Measurements from ENCODE around the gene PTPRN2. TPM values are rescaled to one million over a fixed set of nuclear protein-coding genes. Genes with fewer than 3 reads are reported as not detected.

PTPRN2 gene
- total and polyA plus RNA-seq, 2 donors: 1.7 to 1.9 TPM

- WGBS: 94% methylated on average over 32 of the region's 32 CpGs
- Histone ChIP-seq H3K4me1 (ENCODE audit: control insufficient read depth in 2 of 2, insufficient read depth in 2 of 2, low read length in 2 of 2) (no peaks in the 10 kb centered on the region), H3K9me3 (ENCODE audit: control insufficient read depth in 2 of 2, insufficient read depth in 1 of 2, low read length in 1 of 2) (no peaks in the 10 kb centered on the region), H3K36me3 (ENCODE audit: control insufficient read depth in 2 of 2, insufficient read depth in 2 of 2, low read length in 1 of 2) (no peaks in the 10 kb centered on the region), H3K4me3 (ENCODE audit: low read length in 2 of 2) (no peak overlapping the region), H3K27ac (ENCODE audit: low read depth in 1 of 2, low read length in 1 of 2) (no peak overlapping the region), H3K27me3 (ENCODE audit: control insufficient read depth in 2 of 2, insufficient read depth in 1 of 2, low read length in 1 of 2) (peaks cover 0 to 10% of the 10 kb centered on the region in 2 donors)
- no peak for DNase-seq (ENCODE audit: low read depth in 6 of 9, low spot score in 9 of 9)
Observed at GRCh38 chr7:157722137-157723060, 865.2 kb downstream of the PTPRN2 start.

- no peak for DNase-seq (ENCODE audit: low read depth in 6 of 9, low spot score in 9 of 9)
- no peaks in the 10 kb centered on the region for H3K9me3 ChIP-seq (ENCODE audit: control insufficient read depth in 2 of 2, insufficient read depth in 1 of 2, low read length in 1 of 2)
- no peaks in the 10 kb centered on the region for H3K4me1 ChIP-seq (ENCODE audit: control insufficient read depth in 2 of 2, insufficient read depth in 2 of 2, low read length in 2 of 2)
- peaks cover 0 to 10% of the 10 kb centered on the region in 2 donors for H3K27me3 ChIP-seq (ENCODE audit: control insufficient read depth in 2 of 2, insufficient read depth in 1 of 2, low read length in 1 of 2)
- no peak overlapping the region for H3K4me3 ChIP-seq (ENCODE audit: low read length in 2 of 2)
- H3K36me3 ChIP-seq (ENCODE audit: control insufficient read depth in 2 of 2, insufficient read depth in 2 of 2, low read length in 1 of 2): no peaks in the 10 kb centered on the region
- WGBS: 88% methylated on average over 26 of the region's 26 CpGs
- H3K27ac ChIP-seq (ENCODE audit: low read depth in 1 of 2, low read length in 1 of 2): no peak overlapping the region
Observed at GRCh38 chr7:157721468-157722136, 866.0 kb downstream of the PTPRN2 start.

- Histone ChIP-seq H3K9me3 (ENCODE audit: control insufficient read depth in 2 of 2, insufficient read depth in 1 of 2, low read length in 1 of 2) (peaks cover 0 to 4% of the 10 kb centered on the region in 2 donors), H3K36me3 (ENCODE audit: control insufficient read depth in 2 of 2, insufficient read depth in 2 of 2, low read length in 1 of 2) (no peaks in the 10 kb centered on the region), H3K4me1 (ENCODE audit: control insufficient read depth in 2 of 2, insufficient read depth in 2 of 2, low read length in 2 of 2) (no peaks in the 10 kb centered on the region), H3K4me3 (ENCODE audit: low read length in 2 of 2) (no peak overlapping the region), H3K27ac (ENCODE audit: low read depth in 1 of 2, low read length in 1 of 2) (no peak overlapping the region), H3K27me3 (ENCODE audit: control insufficient read depth in 2 of 2, insufficient read depth in 1 of 2, low read length in 1 of 2) (peaks cover 0 to 9% of the 10 kb centered on the region in 2 donors)
- no peak for DNase-seq (ENCODE audit: low read depth in 6 of 9, low spot score in 9 of 9)
- 95% methylated on average over 36 of the region's 36 CpGs for WGBS
Observed at GRCh38 chr7:157719705-157720655, 867.6 kb downstream of the PTPRN2 start.

- H3K27ac ChIP-seq (ENCODE audit: low read depth in 1 of 2, low read length in 1 of 2): no peak overlapping the region
- peaks cover 0 to 4% of the 10 kb centered on the region in 2 donors for H3K9me3 ChIP-seq (ENCODE audit: control insufficient read depth in 2 of 2, insufficient read depth in 1 of 2, low read length in 1 of 2)
- 96% methylated on average over 21 of the region's 21 CpGs for WGBS
- H3K4me3 ChIP-seq (ENCODE audit: low read length in 2 of 2): no peak overlapping the region
- peaks cover 0 to 6% of the 10 kb centered on the region in 2 donors for H3K27me3 ChIP-seq (ENCODE audit: control insufficient read depth in 2 of 2, insufficient read depth in 1 of 2, low read length in 1 of 2)
- H3K36me3 ChIP-seq (ENCODE audit: control insufficient read depth in 2 of 2, insufficient read depth in 2 of 2, low read length in 1 of 2): no peaks in the 10 kb centered on the region
- no peak for DNase-seq (ENCODE audit: low read depth in 6 of 9, low spot score in 9 of 9)
- no peaks in the 10 kb centered on the region for H3K4me1 ChIP-seq (ENCODE audit: control insufficient read depth in 2 of 2, insufficient read depth in 2 of 2, low read length in 2 of 2)
Observed at GRCh38 chr7:157719008-157719682, 868.5 kb downstream of the PTPRN2 start.

GRCh38 chr7:157718303-157719007 is 869.2 kb downstream of the PTPRN2 start:
- WGBS: 82% methylated on average over 27 of the region's 27 CpGs
- H3K27me3 ChIP-seq (ENCODE audit: control insufficient read depth in 2 of 2, insufficient read depth in 1 of 2, low read length in 1 of 2): peaks cover 0 to 5% of the 10 kb centered on the region in 2 donors
- no peak for DNase-seq (ENCODE audit: low read depth in 6 of 9, low spot score in 9 of 9)

GRCh38 chr7:157717211-157718174 is 870.1 kb downstream of the PTPRN2 start:
- Histone ChIP-seq H3K9me3 (ENCODE audit: control insufficient read depth in 2 of 2, insufficient read depth in 1 of 2, low read length in 1 of 2) (peaks cover 0 to 4% of the 10 kb centered on the region in 2 donors), H3K4me1 (ENCODE audit: control insufficient read depth in 2 of 2, insufficient read depth in 2 of 2, low read length in 2 of 2) (no peaks in the 10 kb centered on the region), H3K27ac (ENCODE audit: low read depth in 1 of 2, low read length in 1 of 2) (no peak overlapping the region), H3K27me3 (ENCODE audit: control insufficient read depth in 2 of 2, insufficient read depth in 1 of 2, low read length in 1 of 2) (peaks cover 0 to 5% of the 10 kb centered on the region in 2 donors), H3K36me3 (ENCODE audit: control insufficient read depth in 2 of 2, insufficient read depth in 2 of 2, low read length in 1 of 2) (no peaks in the 10 kb centered on the region), H3K4me3 (ENCODE audit: low read length in 2 of 2) (no peak overlapping the region)
- 92% methylated on average over 31 of the region's 31 CpGs for WGBS
- DNase-seq (ENCODE audit: low read depth in 6 of 9, low spot score in 9 of 9): no peak

More at GRCh38 chr7:157718303-157719007, 869.2 kb downstream of the PTPRN2 start:
- Histone ChIP-seq H3K9me3 (ENCODE audit: control insufficient read depth in 2 of 2, insufficient read depth in 1 of 2, low read length in 1 of 2) (peaks cover 0 to 4% of the 10 kb centered on the region in 2 donors), H3K27ac (ENCODE audit: low read depth in 1 of 2, low read length in 1 of 2) (no peak overlapping the region), H3K4me1 (ENCODE audit: control insufficient read depth in 2 of 2, insufficient read depth in 2 of 2, low read length in 2 of 2) (no peaks in the 10 kb centered on the region), H3K36me3 (ENCODE audit: control insufficient read depth in 2 of 2, insufficient read depth in 2 of 2, low read length in 1 of 2) (no peaks in the 10 kb centered on the region), H3K4me3 (ENCODE audit: low read length in 2 of 2) (no peak overlapping the region)

GRCh38 chr7:157715938-157716280 is 871.7 kb downstream of the PTPRN2 start:
- no peak for DNase-seq (ENCODE audit: low read depth in 6 of 9, low spot score in 9 of 9)
- Histone ChIP-seq H3K27ac (ENCODE audit: low read depth in 1 of 2, low read length in 1 of 2) (no peak overlapping the region), H3K36me3 (ENCODE audit: control insufficient read depth in 2 of 2, insufficient read depth in 2 of 2, low read length in 1 of 2) (no peaks in the 10 kb centered on the region), H3K4me1 (ENCODE audit: control insufficient read depth in 2 of 2, insufficient read depth in 2 of 2, low read length in 2 of 2) (no peaks in the 10 kb centered on the region), H3K4me3 (ENCODE audit: low read length in 2 of 2) (no peak overlapping the region), H3K9me3 (ENCODE audit: control insufficient read depth in 2 of 2, insufficient read depth in 1 of 2, low read length in 1 of 2) (peaks cover 0 to 4% of the 10 kb centered on the region in 2 donors), H3K27me3 (ENCODE audit: control insufficient read depth in 2 of 2, insufficient read depth in 1 of 2, low read length in 1 of 2) (peaks cover 0 to 5% of the 10 kb centered on the region in 2 donors)
- WGBS: 82% methylated on average over 8 of the region's 8 CpGs

Measured in thymus (tissue), 11 donors.